ENCODE data around the gene SHBG.
A peak's percentile ranks its signal among the peaks of the same experiment; 100 is the strongest.
"Not testable (repeated sequence)": the region's sequence is repeated elsewhere in the genome, so short reads cannot be mapped to it uniquely, and the experiment has no call there.

Gene SHBG, protein sequence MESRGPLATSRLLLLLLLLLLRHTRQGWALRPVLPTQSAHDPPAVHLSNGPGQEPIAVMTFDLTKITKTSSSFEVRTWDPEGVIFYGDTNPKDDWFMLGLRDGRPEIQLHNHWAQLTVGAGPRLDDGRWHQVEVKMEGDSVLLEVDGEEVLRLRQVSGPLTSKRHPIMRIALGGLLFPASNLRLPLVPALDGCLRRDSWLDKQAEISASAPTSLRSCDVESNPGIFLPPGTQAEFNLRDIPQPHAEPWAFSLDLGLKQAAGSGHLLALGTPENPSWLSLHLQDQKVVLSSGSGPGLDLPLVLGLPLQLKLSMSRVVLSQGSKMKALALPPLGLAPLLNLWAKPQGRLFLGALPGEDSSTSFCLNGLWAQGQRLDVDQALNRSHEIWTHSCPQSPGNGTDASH

DNA sequence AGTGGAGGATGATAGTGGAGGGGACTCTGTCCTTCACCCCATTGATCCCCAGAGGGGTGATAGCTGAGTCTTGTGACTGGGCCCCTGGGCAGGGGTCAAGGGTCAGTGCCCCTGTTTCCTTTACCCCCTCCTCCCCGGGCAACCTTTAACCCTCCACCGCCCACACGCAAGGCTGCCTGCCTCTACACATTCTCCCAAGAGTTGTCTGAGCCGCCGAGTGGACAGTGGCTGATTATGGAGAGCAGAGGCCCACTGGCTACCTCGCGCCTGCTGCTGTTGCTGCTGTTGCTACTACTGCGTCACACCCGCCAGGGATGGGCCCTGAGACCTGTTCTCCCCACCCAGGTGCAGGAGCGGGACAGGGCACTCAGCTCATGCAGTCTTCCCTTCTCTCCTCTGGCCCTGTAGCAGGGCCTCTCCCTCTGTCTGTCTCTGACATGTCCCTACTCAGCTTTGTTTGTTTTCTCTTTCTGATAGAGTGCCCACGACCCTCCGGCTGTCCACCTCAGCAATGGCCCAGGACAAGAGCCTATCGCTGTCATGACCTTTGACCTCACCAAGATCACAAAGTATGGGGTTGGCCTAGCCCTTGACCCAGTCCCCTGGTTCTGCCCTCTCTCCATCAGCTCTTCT lies at the start of gene SHBG:
TSS of gene SHBG (plus strand) at position 197 of the 633 bp plus-strand sequence. CDS start at position 235, 38 bp downstream.
- no peak for DNase-seq

DNA sequence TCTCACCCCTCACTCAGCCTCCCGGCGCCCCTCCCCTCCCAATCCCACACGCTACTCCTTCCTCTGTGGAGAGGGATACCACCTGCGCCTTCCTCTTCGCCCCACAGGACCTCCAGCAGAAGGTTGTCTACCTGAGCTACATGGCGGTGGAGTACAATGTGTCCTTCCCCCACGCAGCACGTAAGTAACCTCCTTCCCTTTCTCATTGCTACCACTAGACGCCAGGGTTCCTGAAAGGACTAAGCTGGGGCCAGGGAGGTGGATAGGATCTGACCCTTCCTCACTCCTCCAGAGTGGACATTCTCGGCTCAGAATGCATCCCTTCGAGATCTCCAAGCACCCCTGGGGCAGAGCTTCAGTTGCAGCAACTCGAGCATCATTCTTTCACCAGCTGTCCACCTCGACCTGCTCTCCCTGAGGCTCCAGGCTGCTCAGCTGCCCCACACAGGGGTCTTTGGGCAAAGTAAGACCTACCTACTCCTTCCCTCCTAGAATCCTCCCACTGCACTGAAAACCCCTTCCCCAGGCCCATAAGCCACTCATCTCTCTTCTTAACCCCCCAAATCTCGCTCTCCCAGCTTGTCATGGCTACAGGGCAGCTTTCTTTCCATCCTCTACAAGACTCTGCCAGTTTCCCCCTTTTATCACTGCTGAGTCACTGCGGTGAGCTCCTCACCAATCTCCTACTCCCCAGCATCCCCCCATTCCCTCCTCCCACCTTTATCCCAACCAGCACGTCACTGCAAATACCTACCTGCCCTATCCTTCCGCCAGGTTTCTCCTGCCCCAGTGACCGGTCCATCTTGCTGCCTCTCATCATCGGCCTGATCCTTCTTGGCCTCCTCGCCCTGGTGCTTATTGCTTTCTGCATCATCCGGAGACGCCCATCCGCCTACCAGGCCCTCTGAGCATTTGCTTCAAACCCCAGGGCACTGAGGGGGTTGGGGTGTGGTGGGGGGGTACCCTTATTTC lies 49.0 kb upstream of the SHBG start:
- DNase-seq: no peak

DNA sequence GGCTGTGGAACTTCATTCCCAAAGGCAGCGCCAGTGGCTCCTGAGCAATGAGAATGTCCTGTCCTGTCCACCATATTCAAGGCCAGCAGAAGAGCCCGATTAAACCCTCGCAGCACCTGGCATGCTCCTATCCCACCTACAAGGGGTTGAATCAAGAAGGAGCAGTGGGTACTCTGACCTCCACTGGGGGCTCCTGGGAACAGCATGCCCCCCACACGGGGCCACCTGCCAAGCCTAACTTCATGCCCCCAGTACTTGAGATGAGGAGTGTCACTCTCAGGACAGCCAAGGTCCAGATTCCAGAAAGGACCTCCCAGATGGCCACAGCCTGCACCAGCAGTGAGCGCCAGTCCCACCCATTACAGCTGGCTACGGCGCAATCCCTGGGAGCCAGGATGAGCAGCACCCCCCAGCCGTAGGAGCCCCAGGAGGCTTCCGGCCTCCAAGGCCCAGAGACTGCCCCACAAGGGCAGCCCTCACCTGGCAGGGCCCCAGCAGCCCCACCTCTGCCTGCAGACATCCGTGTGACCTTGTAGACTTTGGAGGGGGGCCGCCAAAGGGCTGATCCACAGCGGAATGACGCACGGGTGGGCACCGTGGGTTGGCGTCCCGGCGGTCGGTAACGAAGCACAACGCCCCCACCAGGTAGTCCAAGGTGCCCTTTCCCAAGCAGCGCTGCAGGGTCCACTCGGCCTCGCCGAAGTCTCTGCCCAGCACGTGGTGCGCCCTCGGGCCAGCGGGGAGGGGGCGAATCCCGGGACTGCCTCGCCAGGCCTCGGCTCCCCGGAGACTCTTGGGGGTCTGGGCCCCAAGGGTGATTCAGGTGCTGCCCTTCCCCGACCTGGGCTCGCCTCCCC lies 47.3 kb upstream of the SHBG start:
- no peak for DNase-seq

DNA sequence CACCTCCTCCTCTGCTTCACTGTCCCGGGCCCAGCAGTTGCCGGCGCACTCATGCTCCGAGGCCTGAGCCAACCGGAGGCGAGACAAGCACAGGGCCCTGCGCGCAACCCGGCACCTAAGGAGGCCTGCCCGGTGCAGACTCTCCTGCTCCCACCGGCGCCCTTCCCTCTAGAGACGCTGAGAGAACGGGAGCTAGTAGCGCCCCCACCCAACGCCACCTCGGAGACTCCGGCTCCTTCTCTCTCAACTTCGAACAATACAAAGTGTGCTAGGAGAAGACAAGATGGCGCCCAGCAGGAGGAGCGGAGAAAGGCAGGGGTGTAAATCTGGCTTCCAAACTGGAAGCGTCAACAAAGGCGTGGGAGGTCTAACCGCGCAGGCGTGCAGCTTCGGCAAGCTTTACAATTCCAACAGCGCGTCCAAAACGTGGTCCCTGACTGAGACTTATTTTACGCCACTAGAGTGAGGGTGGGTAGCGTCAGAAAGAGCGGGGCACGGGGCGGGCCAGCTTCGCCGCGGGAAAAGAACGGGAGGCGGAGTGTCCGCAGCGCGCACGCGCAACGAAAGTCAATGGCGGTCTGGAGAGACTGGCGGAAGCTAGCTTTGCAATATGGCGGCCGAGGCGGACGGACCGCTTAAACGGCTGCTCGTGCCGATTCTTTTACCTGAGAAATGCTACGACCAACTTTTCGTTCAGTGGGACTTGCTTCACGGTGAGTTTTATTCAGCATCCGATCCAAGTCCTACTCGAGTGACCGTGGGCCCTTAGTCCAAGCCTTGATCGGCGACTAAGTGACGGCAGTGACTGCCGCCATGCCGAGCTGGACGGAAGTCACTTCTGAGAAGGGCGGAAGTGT lies 46.5 kb upstream of the SHBG start, which contains the start of gene MPDU1:
TSS of gene MPDU1 (plus strand) at position 600 of the 857 bp plus-strand sequence. CDS start at position 611, 11 bp downstream.
- DNase-seq: peak; percentile 71

DNA sequence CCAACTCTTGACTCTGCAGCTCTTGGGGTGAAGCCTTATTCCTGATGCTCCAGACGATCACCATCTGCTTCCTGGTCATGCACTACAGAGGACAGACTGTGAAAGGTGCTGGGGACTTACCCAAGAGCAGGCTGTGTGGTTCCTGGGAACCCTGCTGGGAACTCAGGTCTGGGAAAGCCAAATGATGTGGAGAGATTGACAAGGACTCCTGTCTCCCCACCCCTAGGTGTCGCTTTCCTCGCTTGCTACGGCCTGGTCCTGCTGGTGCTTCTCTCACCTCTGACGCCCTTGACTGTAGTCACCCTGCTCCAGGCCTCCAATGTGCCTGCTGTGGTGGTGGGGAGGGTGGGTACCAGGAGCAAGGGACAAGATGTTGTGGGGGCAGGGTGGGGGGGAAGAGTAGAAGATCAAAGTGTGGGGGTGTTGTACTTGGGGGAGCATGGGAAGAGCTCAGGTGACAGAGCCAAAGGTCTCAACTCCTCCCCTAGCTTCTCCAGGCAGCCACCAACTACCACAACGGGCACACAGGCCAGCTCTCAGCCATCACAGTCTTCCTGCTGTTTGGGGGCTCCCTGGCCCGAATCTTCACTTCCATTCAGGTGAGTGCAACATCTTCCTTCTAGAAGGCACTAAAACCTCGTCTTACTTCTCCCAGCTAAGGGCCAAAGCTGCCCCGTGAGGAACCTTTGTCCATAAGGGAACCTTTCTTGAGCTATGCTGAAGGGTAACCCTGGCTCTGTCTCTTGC lies 43.1 kb upstream of the SHBG start:
- DNase-seq: no peak

DNA sequence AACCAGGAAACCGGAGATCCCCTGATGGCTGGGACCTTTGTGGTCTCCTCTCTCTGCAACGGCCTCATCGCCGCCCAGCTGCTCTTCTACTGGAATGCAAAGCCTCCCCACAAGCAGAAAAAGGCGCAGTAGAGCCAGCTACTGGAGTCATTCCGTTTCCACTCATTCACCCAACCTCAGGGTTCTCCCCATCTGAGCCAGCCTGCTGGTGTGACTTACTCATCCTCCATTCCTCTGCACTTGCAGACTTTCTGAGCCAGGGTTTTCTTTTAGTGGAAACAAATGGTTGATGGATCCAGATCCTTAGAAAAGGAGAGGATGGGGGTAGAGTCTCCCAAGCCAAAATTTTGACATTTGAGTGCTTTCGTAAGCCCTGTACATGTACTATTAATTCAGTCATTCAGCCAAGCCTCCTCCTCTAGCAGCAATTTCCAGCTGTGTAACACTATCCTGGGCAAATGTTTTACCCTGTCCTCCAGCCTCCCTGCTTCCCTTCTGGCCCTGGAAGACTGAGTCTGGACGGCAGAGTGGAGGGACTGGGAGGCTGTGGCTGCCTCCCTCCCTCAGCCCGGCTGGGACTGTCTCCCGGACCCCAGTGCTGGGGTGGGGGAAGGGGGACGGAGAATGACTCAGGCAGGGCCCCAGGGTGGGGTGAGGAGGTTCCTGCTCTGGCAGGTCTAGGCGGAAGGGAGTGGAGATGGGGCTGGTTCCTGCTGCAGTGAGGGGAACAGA lies 42.3 kb upstream of the SHBG start:
- DNase-seq: no peak

DNA sequence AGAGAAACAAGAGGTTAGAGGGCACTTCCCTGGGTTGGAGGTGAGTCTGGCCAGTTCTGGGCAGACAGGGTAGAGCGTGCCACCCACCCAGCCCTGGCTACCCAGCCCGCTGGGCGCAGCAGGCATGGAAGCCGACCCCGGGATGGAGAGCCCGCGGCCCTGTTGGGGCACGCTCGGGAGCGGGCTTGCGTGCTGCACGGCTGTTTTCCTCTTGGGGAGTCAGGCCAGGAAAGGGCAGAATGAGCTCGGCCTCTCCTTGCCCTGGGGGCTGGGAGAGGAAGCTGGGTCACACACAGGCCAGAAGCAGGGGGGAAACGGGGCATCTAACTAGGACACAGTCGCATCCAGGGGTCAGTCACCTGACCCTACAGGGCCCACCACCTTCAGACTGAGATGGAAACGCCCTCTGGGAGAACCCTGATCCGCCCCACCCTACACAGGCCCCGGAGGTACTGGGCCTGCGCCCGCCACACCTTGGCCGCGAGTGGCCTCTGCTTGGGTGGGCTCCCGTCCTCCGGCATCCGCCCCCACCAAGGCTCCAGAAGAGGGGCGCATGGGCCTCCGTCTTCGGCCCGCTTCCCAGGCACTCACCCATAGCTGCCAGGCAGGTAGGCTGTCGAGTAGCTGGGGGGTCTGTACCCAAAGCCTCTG lies 41.3 kb upstream of the SHBG start:
- DNase-seq: no peak

DNA sequence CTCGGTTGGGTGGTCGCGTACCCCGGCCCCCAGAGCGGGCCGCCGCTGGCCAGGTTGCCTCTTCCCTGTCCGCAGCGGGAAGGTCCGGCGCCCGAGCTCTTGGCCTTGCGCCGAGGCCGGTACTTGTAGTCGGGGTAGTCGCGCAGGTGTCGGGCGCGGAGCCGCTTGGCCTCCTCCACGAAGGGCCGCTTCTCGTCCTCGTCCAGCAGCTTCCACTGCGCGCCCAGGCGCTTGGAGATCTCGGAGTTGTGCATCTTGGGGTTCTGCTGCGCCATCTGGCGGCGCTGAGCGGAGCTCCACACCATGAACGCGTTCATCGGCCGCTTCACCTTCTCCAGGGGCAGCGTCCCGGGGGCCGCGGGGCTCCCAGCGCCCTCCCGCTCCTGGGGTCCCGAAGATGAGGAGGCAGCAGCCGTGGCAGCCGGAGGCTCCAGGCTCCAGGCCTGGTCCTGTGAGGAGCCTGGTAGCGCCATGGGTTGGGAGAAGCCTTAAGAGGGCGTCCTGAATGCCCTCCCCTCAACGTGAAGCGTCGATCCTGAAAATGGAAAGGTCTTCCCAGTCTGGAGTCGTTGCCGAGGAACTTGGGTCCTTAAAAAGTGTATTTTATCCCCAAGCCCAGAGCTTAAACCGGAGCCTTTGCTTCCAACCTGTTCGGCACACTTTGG lies 40.6 kb upstream of the SHBG start:
- no peak for DNase-seq

DNA sequence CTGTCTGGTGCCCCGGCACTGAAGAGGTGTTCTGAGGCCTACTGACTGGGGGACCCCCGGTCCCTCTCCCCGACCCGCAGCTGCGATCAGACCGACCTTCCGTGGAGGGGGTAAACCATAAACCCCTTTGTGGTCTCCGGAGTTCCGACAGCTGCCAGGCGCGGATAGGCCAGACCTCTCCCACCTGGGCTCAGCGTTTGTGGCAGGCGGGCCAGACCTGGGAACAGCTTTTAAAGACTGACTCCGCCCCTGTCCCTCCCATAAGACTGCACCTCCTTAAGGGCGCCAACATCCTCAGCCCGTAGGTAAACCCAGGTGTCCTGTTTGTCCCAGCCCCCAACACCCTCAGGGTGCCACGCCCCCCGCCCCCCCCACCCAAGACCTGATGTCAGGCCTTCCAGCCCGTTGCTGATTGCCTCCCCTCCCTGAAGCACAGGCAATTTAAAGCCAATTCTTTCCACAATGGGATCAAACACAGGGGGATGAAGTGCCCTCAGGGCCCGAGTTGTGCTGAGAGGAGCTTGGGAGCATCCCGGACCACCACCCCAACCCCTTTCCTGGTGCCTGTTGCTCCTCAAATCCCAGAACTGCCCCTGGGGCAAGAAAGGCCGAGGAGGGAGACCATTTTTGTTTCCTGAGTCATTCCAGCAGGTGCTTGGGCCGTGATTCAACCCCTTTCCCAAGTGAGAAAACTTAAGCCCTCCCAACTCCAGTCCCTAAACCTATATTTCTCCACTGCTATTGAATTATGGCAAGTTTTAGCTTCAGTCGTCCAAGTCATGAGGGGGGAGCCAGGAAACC lies 39.8 kb upstream of the SHBG start, which contains the start of gene SOX15:
TSS of gene SOX15 (minus strand) at position 204 of the 801 bp plus-strand sequence. CDS start 418 bp downstream, outside the sequence.
- DNase-seq: no peak

DNA sequence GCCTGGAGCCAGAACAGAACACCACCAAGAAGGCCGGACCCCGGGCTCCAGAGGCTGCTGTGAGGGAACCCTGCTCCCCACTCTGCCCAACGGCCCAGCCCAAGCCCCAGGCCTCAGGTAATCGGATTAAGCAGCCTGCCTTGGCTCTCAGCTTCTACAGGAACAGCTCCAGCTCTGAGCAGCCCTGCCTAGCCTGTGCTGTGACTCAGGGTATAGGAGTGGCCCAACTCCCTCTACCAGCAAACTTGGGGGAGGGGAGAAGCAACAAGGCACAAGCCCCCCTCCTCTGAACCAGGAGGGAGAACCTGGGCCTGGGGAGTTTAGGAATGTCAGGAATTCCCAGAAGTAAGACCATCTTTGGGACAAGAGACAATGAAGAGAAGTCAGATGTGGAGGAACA lies 39.2 kb upstream of the SHBG start:
- no peak for DNase-seq

DNA sequence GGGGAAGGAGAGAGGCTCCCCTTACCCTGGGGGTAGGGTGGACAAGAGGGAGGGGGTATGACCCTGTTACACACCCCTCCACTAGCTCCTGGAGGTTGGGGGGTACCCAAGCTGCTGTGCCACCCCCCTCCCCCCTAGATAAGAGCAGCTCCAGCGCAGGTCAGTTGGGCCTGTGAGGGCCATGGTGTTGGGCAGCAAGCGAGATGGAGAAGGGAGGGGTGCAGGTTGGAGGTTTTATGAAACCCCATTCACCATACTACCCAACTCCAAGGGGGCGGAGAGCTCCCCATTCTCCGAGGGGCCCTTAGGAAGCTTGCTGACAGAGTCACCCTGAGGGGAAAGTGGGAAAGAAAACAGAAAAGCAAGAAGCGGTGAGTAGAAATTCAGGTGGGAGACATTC lies 38.3 kb upstream of the SHBG start:
- DNase-seq: no peak

DNA sequence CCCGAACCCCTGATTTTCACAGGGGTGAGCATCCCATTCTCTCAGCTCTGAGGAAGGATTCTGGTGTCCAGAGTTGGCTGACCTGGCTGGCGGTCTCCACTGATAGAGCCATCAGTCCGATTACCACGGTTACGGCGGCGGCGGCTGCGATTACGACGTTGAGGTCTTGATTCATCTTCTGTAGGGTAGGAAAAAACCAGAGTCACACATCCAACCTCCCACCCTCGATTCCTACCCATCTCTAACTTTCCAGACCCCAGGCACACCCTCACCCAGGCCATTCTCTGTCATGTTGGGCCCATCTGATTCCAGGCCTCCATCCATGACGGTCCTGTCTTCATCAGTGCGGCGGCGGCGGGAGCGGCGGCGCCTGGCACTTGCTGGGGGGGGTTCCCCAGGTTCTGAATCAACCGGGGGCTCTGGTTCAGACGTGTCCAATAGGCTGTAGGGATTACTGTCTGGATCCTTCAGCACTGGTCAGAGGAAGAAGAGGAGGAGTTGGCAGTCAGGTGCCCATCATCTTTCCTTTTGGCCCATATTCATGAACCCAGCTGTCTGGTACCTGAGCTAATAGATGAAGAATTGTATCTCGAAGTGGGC lies 37.4 kb upstream of the SHBG start:
- no peak for DNase-seq

DNA sequence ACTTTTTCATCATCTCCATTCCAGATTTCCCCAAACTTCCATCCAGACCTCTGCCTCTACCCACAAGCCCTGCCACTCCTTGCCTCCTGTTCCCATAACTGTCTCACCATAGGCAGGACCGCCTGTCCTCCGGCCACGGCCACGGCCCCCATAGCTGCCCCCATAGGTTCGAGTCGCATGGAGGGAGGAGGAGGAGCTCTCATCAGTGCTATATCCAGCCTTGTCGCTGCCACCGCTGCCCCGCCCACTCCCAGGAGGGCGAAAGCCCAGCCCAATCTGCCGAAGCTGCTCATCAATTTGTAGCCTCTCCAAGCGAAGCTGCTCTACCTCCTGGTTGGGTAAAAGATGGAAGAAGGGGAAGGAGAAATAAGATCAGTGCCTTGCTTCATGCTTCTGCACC lies 36.6 kb upstream of the SHBG start:
- no peak for DNase-seq

DNA sequence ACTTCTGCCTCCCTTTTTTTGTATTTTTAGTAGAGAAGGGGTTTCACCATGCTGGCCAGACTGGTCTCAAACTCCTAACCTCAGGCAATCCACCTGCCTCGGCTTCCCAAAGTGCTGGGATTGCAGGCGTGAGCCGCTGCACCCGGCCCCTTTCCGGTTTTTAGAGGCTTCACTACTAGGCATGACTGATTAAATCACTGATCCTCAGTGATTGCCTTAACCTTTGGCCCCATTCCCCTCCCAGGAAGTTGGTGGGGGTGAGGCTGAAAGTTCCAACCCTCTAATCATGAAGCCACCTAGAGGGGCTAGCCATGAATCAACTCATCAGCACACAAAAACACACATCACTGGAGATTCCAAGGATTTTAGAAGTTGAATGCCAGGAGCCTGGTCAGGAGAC lies 32.4 kb upstream of the SHBG start:
- DNase-seq: not testable (repeated sequence)

DNA sequence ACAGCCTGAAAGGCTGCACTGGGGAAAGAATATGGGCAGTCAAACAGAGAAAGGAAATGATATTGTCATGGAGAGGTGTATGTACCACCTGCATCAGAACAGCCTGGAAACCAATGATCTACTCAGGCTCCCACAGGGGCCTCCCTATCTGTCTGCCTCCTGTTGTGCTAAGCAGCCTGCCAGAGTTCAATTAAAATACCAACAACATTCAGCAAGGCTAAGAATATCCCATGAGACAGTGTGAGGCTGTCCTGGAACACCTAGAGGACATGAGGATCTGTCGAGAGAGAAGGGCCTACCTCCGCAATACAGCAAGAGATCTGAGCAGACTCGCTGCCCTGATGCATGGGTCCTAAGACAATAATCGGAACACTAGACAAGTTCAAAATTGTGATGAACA lies 23.7 kb upstream of the SHBG start:
- DNase-seq: no peak

DNA sequence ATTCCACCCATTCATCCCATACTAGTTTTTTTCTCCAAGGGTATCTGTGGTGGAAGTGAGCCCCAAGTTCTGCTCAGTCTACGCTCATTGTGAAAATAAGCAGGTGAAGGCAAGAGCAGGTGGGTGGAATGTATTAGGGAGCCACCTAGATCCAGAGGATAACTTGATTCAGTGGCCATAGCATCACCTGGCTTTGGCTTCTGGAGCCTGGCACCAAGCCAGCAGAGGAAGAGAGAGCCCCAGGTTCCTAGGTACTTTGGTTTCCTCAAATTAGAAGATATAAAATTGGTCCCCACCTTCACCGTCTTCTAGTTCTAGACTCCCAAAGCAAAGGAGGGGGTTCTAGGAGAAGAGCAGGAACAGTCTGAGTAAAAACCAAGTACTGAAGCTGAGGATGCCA lies 19.3 kb upstream of the SHBG start:
- DNase-seq: no peak

DNA sequence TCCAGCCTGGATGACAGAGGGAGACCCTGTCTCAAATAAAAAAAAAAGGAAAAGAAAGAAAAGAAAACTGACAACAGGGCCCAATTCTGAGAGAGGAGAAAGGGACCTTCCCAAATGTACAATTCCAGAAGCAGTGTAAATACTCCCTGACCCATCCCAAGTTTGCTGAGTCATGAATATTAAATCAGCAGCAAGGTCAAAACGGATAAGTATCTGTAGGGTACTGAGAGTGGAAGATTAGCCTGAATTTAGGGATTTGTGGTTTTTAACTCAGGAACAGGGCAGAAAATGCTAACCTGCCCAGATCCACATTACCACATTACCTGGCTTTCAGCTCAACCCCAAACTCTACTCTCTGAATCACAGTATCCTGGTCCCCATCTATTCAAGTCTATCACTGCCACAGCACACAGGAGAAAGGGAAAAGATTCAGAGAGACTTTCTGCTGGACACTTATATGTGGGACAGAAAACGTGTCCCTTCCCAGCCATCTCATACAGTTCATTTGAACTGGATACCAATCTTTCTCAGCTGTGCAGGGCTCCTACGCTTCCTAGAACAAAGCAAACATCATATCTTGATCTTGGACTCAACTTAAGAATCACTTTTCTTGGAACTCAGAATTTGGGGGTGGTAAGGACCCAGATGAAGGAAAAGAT lies 18.2 kb upstream of the SHBG start:
- no peak for DNase-seq
